ENCODE measurements around the gene KIF3C. TPM values are rescaled to one million over a fixed set of nuclear protein-coding genes. Genes with fewer than 3 reads are reported as not detected.
"Not testable (repeated sequence)": the region's sequence is repeated elsewhere in the genome, so short reads cannot be mapped to it uniquely, and the experiment has no call there.

The KIF3C gene
- total RNA-seq, 6 donors from 2014 or later: 2.4 to 15.7 (median 4.4) TPM

GRCh38 chr2:25960396-25960795 lies 21.9 kb downstream of the KIF3C start:
- DNase-seq: no peak
- no peak for ATAC-seq (ENCODE audit: low FRiP score in 2 of 2)
- H3K27ac ChIP-seq: no peak overlapping the region
- no peaks in the 10 kb centered on the region for H3K9me3 ChIP-seq
- H3K4me1 ChIP-seq: peaks cover 12 to 16% (median 14%) of the 10 kb centered on the region in 4 donors
- no peak overlapping the region for H3K4me3 ChIP-seq
- no peaks in the 10 kb centered on the region for H3K27me3 ChIP-seq
- no peaks in the 10 kb centered on the region for H3K36me3 ChIP-seq
- TF ChIP-seq CTCF (IDR thresholded peaks at IDR 0.05): no peak
- no peak for TF ChIP-seq EP300 (IDR thresholded peaks at IDR 0.05)
- 79 to 82% methylated on average over 4 of the region's 4 CpGs for WGBS, 2 donors

GRCh38 chr2:25958611-25959010 lies 23.7 kb downstream of the KIF3C start:
- H3K27me3 ChIP-seq; H3K36me3 ChIP-seq; DNase-seq; H3K27ac ChIP-seq; H3K4me3 ChIP-seq; ATAC-seq (ENCODE audit: low FRiP score in 2 of 2); H3K9me3 ChIP-seq: not testable (repeated sequence)
- H3K4me1 ChIP-seq: peaks cover 12 to 16% (median 14%) of the 10 kb centered on the region in 4 donors
- 81 to 92% methylated on average over 11 to 12 of the region's 12 CpGs for WGBS, 2 donors

GRCh38 chr2:25957743-25958142 lies 24.6 kb downstream of the KIF3C start:
- Histone ChIP-seq H3K4me3 (no peak overlapping the region), H3K9me3 (no peaks in the 10 kb centered on the region), H3K36me3 (no peaks in the 10 kb centered on the region), H3K4me1 (peaks cover 12 to 16% (median 14%) of the 10 kb centered on the region in 4 donors), H3K27ac (no peak overlapping the region), H3K27me3 (no peaks in the 10 kb centered on the region)
- ATAC-seq (ENCODE audit: low FRiP score in 2 of 2) (no peak), DNase-seq (no peak)
- TF ChIP-seq POLR2AphosphoS5 (IDR thresholded peaks at IDR 0.05) (no peak), CTCF (IDR thresholded peaks at IDR 0.05) (no peak)
- WGBS, 2 donors: 91 to 96% methylated on average over 10 of the region's 10 CpGs

GRCh38 chr2:25955869-25956535 lies 26.3 kb downstream of the KIF3C start:
- WGBS, 2 donors: 88 to 100% methylated on average over 2 to 7 of the region's 7 CpGs
- no peak for DNase-seq
- H3K4me3 ChIP-seq: no peak overlapping the region
- H3K9me3 ChIP-seq: no peaks in the 10 kb centered on the region
- TF ChIP-seq EP300 (IDR thresholded peaks at IDR 0.05): no peak
- no peak for TF ChIP-seq CTCF (IDR thresholded peaks at IDR 0.05)
- no peak for TF ChIP-seq POLR2AphosphoS5 (IDR thresholded peaks at IDR 0.05)
- TF ChIP-seq POLR2A (IDR thresholded peaks at IDR 0.05): no peak
- H3K4me1 ChIP-seq: peaks cover 5 to 8% (median 7%) of the 10 kb centered on the region in 4 donors
- ATAC-seq (ENCODE audit: low FRiP score in 2 of 2): no peak
- H3K27ac ChIP-seq: no peak overlapping the region
- H3K27me3 ChIP-seq: no peaks in the 10 kb centered on the region
- no peaks in the 10 kb centered on the region for H3K36me3 ChIP-seq

- Histone ChIP-seq H3K4me3 (no peak overlapping the region), H3K27ac (no peak overlapping the region), H3K4me1 (no peaks in the 10 kb centered on the region), H3K9me3 (no peaks in the 10 kb centered on the region), H3K36me3 (no peaks in the 10 kb centered on the region), H3K27me3 (no peaks in the 10 kb centered on the region)
- no peak for TF ChIP-seq POLR2AphosphoS5 (IDR thresholded peaks at IDR 0.05)
- no peak for TF ChIP-seq POLR2A (IDR thresholded peaks at IDR 0.05)
- TF ChIP-seq CTCF (IDR thresholded peaks at IDR 0.05): no peak
- TF ChIP-seq EP300 (IDR thresholded peaks at IDR 0.05): no peak
- no peak for ATAC-seq (ENCODE audit: low FRiP score in 2 of 2)
- WGBS, 2 donors: 85 to 94% methylated on average over 7 of the region's 7 CpGs
- DNase-seq: no peak
These were observed 27.3 kb downstream of the KIF3C start for GRCh38 chr2:25955036-25955435.
